HuH-7 (cell line): ENCODE data around the gene BMPR1B.
"Not testable (repeated sequence)": the region's sequence is repeated elsewhere in the genome, so short reads cannot be mapped to it uniquely, and the experiment has no call there.

Experiments used
- DNase-seq: peaks from one replicate; pipeline ENCODE4 v3.0.0; 2011; ENCODE audit warnings: low spot score

Gene BMPR1B

DNA sequence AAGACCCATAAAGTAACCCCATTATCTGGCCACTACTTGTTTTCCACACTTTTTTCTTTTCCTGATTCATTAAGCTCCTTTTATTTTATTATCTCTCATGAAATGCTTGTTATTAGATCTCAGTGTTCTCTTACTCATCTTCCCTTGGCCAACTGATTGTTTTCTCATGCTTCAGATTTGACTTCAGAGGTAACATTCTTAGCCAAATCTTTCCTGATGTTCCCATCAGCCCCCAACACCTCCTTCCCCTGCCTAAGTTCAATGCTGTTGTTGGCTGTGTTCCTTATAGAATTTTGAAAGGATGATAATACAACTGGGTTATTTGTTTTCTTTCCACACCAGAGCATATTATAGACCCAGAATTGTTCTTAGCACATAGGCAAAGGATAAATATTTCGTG, 75.6 kb downstream of the BMPR1B start:
- no peak for DNase-seq

DNA sequence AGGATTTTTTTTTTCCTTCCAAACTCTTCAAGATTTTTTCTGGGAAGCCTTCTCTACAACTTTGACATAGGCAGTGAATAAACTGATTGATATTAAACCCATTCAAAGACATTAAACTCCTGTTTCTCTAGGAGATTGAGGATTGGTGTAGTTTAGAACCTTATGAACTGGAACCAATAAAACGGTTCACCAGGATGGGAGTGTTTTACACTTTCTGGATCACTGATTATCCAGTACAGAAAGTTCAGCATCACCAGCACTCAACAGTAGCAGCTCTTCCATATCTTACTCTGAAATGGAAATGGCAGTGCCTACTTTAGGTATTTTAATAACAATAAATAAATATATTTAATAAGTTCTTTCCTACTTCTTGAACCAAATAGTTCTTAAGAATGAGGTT, 76.7 kb downstream of the BMPR1B start:
- no peak for DNase-seq

DNA sequence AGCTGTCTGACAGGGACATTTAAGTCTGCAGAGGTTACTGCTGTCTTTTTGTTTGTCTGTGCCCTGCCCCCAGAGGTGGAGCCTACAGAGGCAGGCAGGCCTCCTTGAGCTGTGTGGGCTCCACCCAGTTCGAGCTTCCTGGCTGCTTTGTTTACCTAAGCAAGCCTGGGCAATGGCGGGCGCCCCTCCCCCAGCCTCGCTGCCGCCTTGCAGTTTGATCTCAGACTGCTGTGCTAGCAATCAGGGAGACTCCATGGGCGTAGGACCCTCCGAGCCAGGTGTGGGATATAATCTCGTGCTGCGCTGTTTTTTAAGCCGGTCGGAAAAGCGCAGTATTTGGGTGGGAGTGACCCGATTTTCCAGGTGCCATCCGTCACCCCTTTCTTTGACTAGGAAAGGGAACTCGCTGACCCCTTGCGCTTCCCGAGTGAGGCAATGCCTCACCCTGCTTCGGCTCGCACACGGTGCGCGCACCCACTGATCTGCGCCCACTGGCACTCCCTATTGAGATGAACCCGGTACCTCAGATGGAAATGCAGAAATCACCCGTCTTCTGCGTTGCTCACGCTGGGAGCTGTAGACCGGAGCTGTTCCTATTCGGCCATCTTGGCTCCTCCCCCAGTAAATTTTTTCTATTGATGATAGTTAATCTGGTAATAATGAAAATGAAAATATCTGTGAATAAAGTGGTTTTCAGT, 83.6 kb downstream of the BMPR1B start:
- DNase-seq = not testable (repeated sequence)

DNA sequence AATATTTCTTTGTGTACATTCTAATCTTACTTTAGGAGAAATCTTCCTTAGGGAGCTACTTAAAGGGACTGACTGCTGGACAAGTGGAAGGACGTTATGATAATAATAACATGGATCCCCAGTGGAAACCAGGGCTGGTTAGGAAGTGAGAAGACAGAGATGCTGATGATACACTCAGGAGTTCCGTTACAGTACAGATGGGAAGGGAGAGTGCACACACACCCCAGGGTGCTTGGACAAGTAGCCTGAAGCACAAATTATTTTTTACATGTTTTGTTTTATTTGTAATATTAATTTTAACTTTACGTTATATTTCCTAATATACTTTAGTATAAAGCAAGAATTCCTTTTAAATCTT, 84.1 kb downstream of the BMPR1B start:
- DNase-seq = no peak

DNA sequence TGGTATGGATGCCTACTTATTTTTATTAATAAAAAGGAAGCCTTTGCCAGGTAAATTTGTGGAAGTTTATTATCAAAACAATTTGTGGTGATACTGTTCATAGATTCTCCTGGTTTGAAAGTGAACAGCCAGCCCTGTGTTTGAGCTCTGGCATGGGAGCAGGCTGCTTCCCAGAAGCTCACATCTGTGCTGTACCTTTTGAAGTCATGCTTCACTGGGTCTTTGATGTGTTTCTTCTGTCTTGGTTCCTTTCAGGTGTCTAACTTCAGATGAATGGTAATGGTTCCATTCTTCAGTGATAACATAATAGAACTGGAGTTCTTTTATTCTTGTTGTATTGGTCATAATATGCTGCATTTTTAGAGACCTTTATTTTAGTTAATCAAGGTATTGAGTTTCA, 85.5 kb downstream of the BMPR1B start:
- DNase-seq = no peak

DNA sequence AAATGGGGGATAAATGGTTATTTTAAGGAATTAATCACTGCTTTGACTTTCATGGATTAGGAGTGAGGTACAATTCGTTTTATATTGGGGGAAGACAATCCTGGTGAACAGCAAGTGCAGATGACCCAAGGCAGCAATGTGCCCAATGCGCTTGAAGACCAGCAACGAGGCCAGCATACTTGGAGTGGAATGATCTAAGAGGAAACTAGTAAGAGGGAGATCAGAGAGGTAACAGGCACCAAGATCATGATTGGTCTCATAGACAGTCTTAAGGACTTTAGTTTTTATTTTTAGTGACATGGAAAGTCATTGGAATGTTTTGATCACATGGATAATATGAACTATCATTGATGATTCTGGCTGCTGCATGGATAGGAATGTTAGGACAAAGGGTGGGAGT, 90.6 kb downstream of the BMPR1B start:
- DNase-seq = no peak

DNA sequence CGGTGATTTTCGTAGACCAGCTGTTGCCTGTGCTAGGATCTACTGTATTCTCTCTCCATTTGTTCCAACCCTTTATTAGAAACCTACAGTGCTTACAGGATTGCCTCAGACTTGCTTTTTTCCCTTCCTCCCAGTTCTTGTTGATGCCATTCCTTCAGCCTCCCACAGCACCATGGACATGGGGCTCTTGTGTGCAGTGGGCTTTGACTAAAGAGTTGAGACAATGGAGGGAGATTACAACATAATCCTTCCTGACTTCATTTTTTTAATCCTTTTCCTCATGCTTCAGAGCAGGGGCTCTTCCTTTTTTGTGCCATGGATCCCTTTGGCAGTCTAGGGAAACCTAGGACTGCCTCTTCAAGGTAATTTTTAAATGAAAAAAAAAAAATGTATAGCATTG, 92.1 kb downstream of the BMPR1B start:
- DNase-seq = no peak

DNA sequence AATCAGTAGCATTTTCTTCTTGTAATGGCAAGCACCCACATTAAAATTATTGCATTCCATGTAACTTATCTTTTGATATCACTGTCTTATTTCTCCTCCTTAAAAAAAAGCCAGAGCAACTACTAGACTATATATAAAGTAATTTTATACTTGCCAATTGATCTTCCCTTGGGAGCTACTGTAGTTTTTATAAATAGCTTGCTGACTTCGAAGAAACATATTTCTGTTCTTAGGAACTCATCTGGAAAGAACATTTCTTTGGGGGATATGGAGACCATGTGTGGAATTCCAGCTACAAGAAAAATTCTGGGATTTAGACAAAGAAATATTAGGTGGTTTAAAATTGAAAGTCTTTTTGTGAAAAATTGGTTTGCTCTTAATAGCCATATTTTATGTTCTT, 94.9 kb downstream of the BMPR1B start:
- DNase-seq = no peak

DNA sequence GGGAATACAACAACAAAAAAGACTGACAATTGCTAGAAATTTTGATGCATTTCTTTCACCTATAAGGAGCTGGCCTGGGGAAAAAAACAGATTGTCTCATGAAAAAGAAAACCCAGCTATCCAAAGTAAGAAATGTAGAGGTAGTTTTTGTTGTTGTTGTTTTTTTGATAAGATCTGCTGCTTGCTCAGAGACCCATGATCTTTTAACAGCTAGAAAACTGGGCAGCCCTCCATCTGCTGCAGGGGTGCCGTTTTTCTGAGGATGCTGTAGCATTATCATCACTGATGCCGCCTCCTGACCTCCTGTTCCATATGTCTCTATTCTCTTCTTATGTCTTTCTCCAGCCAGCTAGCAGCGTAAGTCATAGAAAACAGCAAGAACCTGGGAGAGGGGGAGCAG, 98.3 kb downstream of the BMPR1B start:
- no peak for DNase-seq

DNA sequence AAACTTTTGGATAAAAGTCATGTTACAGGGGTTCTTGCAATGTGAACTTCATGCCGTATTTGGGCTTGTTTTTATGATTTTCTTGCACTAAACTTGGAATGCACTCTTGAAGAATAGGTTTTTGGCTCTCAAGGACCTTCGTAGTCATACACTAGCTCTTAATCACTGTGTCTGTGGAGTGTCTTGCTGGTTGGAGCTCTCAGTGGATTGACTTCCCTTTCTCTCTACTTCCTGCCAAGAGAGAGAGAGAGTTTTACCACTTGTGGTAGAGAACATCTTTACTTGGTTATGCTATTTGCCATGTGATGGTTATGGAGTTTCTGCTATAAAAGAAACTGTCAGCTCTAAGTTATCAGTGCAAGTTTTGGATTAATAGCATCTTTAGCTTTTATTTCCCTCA, 112.4 kb downstream of the BMPR1B start:
- no peak for DNase-seq

DNA sequence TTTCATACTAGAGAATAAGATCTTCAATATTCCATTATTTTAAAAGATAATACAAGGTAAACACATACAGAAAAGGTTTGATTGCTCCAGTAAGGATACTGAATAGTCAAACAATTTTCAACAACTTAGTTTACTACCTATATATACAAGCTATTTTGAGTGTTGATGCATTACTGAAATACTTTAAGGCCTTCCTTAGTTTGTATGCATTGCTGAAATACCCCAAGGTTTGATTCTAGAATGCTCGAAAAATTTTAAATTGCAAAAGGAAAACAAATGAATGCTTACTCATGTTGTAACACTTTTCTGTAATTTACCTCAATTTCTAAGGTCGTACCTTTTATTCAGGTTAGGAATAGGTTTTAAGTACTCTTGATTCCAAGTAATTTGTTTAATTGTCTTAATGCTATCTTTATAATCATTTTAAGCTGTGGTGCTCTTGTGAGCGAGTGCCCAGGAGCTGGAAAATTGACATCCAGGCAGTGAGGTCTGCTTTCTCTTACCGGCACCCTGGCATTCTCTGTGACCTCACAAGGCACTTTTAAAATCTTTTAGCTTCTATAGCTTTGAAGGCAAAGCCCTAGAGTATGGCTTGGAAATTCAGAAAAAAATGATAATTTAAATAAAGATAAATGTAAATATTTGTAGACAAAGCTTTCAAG, 114.0 kb downstream of the BMPR1B start:
- DNase-seq = no peak

DNA sequence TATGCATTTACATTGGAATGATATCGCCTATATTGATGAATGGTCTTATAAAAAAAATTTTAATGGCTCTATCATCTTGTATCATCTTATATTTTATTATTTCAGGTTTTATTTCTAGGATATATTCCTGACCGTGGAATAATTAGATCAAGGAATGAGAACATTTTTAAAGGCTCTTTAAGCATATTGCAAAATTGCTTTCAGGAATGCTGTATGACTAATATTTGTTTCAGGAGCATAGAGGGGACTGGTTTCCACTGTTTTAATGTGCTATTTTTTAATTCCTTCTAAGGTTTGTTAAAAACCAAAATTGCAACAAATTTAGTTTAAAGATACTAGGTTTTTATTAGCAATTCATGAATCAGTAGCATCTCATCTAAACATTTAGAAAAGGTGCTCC, 120.2 kb downstream of the BMPR1B start:
- DNase-seq = no peak

DNA sequence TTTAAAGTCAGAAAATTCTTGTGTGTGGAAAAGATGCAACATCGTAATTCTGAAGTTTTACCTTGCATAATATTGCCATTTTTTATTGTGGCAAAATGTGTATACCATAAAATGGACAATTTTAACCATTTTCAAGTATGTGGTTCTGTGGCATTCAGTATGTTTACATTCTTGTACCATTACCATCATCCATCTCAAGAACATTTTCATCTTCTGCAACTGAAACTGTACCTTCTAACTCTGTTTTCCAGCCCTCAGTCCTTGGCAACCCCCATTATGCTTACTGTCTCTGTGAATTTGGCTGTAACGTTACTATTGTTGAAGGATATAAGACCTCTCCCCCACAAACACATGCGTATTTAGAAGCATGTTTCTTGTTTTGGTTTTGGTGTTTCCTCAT, 123.2 kb downstream of the BMPR1B start:
- DNase-seq = no peak

DNA sequence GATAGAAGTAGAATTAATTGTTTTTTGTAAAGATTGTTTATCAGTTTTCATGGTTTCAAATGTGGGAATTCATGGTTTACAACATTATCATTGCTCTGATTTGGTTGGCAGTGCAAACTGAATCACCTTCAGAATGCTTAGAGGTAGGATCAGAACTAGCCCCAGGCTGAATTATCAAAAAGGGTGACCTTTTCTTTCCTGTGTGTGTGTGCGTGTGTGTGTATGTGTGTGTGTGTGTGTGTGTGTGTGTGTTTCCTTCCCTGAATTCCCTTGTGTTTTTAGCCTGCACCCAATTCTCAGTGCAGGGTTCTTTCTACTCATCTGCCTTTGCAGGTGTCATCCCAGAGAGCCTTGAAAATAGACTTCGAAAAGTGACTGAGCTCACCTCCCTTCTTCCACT, 125.0 kb downstream of the BMPR1B start:
- no peak for DNase-seq

DNA sequence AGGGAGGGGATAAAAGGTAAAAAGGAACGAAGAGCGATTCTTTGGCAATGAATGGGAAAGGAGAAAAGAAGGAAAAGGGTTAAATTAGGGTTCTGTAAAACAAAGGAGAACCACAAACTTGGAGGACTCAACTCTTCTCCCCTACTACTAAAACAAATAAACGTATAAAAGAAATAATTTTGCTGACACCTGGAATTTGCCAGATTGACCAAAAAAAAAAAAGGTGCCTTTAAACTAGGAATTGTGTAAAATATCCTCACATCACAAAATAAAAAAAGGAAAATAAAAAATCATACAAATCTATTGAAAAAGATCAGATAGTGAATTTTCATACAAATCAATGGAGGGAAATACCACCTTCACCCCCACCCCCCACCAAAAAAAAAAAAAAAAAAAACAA, 129.3 kb downstream of the BMPR1B start:
- no peak for DNase-seq

DNA sequence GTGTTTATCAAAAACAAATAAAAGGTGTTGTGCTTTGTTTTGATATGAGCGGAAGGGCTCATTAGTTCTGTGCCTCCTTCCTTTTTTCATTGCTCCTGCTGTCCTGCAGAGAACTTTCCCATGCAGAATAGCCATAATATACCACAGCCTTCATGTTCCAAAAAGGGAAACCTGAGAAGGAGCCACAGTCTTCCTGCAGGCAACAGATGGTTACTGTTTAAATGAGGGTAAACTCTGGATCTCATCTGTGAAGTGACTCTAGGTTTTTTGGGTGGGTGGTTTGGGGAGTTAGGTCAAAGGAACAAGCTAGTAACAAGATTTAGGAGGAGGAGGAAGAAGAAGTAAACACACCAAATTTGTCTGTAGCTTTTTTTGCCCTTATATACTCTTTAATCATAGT, 131.8 kb downstream of the BMPR1B start:
- no peak for DNase-seq

DNA sequence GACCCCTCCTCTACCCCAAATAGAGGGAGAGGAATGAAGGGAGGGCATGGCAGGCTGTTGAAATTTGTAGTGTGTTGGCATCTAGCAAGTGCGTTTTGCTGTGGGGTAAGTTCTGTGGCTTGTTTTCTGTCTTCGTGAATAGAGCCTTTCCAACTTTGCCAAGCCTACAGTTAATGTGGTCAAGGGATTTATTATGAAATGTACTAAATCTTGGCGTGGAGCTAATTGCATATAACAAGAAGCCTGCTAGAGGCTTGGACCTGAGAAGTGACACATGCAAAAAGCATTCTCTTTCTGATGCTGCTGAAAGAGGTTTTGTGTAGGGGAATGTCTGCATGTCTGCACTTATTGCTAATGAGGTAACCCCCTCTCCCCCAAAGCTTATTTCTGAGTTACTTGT, 132.2 kb downstream of the BMPR1B start:
- DNase-seq = no peak

DNA sequence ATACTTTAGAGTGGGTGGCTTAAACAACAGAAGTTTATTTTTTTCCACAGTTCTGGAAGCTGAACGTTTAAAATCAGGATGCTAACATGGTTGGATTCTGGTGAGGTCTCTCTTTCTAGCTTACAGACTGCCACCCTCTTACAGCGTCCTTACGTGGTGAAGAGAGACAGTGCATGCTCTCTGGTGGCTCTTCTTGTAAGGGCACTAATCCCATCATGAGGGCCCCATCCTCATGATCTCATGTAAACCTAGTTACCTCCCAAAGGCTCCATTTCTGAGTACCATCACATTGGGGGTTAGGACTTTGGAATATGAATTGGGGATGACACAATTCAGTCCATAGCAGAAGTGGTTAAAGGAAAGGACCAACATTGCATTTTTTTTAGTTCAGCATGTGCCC, 132.8 kb downstream of the BMPR1B start:
- DNase-seq = no peak

DNA sequence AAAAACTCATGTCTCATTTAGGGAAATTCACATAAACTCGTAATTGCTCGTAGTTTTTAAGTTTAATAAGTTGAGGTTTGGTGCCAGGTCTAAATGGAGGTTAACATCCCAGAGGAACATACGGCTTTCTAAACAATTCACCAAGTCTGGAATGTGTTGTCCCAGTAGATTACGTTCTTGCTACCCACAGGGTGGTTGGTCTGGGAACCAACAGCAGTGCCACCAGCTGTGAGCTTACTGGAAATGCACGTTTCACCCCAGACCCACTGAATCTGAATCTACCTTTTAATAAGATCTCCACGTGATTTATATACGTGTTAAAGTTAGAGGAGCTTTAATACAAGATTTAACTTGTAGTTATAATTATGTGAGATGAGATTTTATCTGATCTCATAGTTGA, 134.3 kb downstream of the BMPR1B start:
- DNase-seq = no peak

DNA sequence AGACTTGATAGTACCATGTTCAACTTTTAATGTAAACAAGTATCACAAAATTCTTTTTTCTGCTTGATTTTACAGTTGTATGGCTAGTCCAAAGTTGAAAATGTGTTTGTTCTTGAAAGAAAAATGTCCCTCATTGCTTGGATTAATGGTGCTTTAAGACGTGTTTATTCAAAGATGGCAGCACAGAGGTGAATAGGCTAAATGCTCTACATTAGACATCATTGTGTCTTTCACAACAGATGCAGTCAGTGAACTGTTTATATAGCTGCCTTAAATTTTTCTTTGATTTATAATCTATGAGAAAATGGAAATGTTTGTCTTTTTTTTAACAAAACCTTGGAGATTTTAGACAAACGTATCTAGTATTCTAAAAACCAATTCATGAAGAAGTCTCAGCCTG, 137.3 kb downstream of the BMPR1B start:
- no peak for DNase-seq

DNA sequence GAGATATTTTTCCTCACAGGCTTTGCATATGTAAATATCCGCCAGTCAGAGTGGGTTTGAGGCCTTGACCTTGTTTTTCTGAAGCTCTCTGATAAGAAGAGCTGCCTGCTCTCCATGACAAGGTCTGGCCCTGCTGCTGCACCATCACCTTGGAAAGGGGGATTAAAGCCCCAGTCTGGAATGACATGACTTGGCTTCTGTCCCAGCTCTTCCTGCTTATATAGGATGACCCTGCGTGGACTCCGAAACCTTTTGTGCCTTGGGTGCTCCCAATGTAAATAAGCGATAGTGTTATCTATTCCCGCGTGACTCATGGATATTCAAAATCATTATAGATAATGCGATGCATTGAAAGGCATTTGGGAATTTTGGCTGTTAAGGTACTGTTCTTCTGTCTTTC, 139.3 kb downstream of the BMPR1B start:
- DNase-seq = peak; percentile 10

DNA sequence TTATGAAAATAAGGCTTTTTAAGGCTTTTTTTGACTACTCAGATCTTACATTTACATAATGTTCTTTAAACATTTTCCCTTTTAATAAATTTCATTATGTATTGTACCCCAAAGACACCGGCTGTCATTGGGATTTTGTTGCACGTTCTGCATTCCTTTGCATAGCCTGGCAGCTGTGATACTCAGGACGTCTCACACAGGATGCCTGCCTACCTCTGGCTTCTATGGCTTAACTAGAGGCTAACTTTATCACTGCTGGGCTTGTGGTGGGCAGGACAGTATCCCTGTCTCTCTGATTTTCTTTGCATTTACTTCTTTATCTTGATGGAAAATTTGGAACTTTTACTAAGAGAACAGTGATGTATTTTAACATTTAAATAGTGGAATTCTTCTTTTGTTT, 147.8 kb downstream of the BMPR1B start:
- DNase-seq = no peak

DNA sequence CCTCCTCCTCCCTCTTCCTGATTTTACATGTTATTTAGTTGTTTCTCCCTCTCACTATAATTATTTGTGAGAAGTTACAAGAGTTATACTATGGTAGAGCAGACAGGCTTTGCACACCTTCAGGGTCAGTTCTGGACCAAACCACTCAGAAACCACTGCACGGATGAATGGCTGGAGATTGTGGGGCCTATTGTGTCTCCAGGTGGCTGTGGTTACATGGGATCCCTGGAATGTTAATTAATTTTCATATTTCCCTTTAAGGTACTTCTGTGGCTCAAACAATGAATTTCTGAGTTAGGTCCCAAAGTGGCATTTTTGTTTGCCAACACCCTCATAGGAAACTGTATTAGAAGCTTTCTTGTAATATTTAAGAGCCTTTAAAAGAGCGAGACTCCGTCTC, 151.9 kb downstream of the BMPR1B start:
- DNase-seq = no peak

DNA sequence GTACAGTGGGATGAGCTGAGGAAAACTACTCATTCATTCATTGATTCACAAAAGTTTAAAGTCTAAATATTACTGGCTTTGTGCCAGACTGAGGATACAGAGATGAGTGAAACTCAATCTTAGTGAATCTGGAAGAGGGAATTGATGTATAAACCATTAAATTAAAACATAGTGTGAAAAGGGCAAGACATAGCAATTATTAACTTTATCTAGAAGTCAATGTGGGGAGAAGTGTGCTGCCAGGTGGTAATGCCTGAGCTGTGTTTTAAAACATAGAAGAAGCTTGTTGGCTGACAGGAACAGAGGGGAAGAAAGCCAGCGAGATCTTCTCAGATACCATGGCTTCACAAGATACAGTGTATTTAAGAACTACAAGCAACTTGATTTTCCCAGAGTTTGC, 153.4 kb downstream of the BMPR1B start:
- no peak for DNase-seq
